ENCODE measurements around the gene RBCK1.
"Not testable (repeated sequence)": the region's sequence is repeated elsewhere in the genome, so short reads cannot be mapped to it uniquely, and the experiment has no call there.

The RBCK1 gene

DNA sequence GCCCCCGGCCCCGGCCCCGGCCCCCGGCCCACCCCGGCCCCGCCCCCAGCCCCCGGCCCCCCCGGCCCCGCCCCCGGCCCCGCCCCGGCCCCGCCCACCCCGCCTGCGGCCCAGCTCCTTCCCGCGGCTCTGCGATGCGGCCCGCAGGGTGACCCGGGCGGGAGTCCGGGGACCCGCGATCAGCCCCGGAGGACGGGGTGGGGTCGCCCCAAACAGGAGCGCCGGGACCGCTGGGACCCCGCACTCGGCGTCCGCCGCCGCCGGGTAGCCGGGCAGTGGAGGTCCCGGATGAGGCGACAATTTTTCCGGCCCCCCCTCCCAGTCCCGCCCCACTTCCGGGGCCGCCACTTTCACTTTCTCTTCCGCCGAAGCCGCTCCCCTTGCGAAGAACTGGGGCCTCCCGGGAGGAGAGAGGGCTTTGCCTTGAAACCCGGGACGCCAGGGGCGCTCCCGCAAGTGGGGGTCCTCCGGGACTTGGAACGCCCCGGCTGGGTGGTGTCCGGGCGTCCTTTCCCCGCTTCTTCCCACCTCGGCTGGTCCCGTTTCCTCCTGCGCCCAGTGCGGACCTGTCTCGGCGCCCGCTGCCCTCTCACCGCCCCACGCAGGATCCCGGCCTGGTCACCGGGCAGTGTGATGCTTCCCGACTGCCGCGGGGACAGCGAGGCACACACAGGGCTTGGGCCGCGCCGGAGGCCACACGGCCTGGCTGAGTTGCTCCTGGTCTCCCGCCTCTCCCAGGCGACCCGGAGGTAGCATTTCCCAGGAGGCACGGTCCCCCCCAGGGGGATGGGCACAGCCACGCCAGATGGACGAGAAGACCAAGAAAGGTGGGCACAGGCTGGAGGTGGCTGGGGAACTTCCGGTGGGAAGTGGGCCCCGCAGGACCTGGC lies at the start of gene RBCK1:
Gene RBCK1 (plus strand): TSS at position 347 of the 890 bp plus-strand sequence. CDS start 459 bp downstream, at position 806.
- DNase-seq = peak; percentile 90

DNA sequence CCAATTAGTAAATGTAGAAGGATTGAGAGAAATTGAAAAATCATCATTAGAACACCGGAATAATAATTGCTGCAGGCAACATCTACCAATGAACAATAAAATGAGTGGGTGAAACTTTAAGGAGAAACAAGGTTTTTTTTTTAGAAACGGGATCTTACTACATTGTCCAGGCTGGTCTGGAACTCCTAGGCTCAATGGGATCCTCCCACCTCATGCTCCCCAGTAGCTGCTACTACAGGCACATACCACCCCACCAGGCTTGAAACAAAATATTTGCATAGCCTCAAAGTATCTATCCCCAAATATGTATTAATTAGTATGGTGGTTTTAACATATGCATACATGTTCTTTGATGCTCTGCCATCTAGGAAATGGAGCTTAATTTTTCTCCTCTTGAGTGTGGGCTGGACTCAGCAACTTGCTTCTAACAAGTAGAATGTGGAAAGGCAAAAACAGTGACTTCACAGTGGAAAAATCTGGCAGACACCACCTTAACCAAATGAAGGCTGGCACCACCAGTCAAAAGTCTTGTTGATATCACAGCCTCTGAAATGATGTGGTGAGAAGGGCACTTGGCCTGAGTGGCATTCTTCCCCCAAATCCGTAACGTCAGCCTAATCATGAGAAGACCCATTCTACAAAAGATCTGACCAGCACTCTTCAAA lies 49.1 kb upstream of the RBCK1 start:
- no peak for DNase-seq

DNA sequence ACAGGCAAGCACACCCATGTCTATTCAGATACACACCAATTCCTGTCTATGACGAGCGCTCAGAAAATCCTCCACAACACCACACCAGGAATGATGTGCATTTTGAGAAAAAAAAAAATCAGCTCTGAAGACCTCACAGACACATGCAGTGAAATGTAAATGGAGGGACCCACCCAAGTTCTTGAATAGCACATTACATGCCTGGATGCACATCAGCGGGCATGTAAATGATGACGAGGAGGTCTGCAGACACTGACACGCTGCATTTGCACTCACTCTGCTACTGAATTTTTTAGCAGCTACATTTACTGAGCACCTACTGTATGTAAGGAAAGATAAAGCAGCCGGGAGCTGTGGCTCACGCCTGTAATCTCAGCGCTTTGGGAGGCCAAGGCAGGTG lies 46.5 kb upstream of the RBCK1 start:
- no peak for DNase-seq

DNA sequence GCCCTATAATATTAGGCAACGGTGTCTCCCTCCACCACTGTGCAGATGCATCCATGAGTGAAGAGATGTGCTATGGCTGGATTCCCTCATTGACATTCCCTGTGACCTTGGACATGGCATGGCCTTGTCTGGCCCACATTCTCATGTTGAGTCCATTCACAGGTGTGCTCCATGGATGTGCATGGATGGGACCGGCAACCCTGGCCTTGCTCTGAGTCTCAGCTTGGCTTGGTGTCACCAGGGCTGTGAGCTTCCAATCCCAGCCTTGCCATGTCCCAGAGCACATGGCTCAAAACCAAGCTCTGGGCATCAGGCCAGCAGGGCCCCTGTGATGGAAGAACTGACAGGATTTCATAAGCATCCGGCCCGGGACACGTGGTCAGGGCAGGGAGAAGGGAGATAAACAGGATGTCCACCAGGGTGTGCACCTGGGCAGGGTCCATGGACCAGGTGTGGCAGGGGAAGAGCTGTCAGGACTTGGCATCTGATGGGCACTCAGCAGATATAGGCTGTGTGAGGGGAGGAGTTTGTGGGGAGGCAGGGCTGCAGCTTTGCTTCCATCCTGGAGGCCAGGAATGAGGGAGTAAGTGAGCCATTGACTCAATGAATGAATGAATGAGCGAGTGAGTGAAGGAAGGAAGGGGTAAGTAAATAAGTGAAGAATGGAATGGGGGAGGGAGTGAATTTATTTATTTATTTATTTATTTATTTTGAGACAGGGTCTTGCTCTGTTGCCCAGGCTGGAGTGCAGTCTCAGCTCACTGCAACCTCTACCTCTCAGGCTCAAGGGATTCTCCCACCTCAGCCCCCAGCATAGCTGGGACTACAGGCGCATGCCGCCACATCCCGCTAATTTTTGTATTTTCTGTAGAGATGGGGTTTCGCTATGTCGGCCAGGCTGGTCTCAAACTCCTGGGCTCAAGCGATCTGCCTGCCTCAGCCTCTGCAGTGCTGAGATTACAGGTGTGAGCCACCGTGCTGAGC lies 45.5 kb upstream of the RBCK1 start:
- peak; percentile 35 for DNase-seq

DNA sequence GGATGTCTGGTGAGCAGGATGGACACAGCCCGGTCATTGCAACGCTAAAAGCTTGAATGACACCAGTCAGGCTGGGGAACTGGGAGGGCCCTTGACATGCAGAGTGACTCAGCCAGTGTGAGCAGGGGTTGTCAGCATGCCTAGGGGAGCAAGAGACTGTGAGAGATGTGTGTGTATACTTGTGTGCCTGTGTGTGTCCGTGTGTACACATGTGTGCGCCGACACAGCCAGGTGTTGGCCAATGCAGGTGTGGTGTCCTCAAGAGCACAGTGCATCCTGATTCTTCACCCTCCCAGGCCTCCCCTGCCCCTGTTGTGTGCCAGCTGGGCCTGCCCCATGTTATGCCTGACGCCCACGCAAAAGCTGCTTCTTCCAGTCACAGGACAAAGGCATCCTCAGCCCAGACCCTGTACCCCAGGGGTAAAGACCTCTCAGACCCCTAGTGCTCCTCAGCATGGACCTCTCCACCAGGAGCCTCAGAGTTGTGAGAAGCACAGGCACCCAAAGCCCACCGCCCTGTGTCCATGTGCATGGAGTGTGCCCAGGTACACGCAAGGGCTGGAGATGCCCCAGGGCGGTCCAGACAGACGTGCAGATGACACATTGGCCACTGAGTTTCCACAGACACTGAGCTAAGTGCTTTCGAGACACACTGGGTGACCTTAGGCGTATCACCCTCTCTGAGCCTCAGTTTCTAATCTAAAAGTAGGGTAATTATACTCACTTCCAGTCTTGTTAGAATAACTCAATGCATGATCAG lies 44.6 kb upstream of the RBCK1 start:
- DNase-seq = no peak

DNA sequence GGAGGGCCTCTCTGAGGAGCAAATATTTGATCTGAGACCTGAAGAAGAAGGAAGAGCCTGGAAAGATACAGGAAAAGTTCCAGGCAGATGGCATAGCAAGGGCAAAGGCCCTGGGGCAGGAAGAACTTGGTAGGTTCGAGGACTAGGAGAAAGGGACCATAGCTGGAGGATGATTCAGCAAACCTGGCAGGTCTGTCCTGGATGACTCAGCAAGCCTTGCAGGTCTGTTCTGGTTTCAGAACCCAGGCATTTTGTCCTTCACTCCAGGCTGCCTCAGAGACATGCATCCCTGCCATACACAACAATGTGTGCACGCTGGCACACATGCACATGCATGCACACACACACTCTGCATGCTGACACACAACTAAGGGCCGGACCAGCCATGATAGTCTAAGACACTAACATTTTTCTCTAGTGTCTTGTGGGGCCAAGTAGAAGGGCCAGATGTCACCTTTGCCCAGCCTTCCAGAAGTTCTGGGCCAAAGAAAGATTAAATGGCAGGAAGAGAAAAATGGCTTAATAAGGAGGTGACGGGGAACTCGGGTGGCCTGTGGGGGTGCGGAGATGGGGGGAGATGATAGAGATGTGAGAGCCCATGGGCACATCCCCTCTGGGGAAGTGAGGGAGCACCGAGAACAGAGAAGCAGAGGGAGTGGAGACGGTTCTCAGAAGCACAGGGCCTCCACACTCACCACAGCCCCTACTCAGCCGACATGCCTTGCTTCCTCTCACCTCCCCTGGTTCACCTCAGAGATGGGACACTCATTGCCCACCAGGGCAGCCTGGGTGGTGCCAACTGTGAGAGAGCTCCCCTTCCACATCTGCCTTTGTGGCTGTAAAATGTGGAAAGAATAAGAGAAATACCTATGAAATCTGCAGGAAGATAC lies 42.9 kb upstream of the RBCK1 start:
- DNase-seq = no peak

DNA sequence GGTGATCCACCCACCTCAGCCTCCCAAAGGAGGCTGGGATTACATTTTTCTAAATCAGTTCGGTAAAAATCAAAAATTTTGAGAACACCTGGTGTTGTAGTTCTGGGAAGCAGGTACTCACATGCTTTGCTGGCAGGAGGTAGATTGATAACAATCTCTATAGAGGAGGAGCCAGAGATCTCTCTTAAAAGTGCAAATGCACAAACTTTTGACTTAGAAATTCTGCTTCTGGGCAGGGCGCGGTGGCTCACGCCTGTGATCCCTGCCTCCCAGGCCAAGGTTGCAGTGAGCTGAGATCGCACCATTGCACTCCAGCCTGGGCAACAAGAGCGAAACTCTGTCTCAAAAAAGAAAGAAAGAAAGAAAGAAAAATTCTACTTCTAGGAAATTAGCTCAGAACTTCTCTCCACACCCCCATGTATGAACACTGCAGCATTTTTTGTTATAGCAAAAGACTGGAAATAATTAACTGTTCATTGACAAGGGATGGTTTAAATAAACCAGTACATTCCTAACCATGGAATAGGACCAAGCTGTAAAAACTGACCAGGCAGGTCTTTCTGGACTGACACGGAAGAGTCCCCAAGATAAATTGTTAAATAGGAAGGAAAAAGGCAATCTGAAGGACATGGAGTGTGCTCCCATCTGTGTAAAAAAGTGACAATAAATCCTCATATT lies 41.9 kb upstream of the RBCK1 start:
- DNase-seq = peak; percentile 27

DNA sequence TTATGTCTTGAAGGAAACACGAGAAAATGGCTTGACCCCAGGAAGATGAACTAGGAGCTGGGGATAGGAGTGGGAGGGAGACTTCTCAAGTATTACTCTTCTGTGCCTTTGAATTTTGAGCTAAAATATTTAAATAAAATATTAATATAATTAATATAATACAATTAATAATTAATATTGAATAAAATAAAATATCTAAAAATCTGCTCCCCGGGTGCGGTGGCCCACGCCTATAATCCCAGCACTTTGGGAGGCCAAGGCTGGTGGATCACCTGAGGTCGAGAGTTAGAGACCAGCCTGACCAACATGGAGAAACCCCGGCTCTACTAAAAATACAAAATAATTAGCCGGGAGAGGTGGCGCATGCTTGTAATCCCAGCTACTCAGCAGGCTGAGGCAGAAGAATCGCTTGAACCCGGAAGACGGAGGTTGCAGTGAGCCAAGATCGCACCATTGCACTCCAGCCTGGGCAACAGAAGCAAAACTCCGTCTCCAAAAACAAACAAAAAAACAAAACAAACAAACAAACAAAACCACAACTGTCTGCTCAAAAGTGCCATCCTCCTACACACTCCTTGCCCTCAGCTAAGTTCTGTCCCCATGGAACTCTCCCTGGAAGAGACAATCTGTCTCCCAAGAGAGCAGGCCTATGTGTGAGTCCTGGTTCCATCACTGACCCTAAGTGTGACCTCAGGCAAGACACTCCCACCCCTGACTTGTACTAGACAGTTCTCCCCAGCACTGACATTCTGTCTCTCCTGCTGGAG lies 41.2 kb upstream of the RBCK1 start:
- DNase-seq = no peak

DNA sequence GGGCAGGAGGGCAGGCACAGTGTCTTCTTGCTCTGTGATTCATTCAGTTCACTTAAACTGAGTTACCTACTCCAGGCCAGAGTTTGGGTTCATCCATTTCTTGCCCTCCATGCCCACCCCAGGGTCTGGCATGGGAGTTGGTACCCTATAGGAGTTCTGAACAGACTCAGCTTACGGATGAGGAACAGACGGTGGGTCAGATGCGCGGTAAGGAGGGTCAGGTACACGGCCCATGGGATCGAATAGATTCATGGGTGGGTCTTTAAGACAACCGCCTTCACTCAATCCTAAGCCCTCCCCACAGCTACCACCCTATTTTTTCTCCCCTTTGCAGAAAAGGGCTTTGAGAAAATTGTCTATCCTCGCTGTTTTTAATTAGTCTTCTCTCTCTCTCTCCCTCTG lies 40.6 kb upstream of the RBCK1 start:
- DNase-seq = no peak

DNA sequence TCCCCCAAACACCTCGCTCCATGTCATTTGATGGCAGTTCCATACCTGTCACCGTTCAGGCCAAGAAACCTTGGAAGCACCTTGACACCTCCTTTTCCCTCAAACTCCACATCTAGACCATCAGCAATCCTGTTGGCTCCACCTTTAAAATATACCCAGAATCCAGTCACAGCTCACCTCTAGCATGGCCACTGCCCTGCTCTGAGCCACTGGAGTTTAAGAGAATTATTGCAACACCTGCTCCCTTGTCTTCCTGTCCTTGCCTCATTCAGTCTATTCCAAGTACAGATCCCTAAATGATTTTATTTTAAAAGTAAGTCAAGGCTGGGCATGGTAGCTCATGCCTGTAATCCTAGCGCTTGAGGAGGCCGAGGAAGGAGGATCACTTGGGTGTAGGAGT lies 39.2 kb upstream of the RBCK1 start:
- DNase-seq = no peak

DNA sequence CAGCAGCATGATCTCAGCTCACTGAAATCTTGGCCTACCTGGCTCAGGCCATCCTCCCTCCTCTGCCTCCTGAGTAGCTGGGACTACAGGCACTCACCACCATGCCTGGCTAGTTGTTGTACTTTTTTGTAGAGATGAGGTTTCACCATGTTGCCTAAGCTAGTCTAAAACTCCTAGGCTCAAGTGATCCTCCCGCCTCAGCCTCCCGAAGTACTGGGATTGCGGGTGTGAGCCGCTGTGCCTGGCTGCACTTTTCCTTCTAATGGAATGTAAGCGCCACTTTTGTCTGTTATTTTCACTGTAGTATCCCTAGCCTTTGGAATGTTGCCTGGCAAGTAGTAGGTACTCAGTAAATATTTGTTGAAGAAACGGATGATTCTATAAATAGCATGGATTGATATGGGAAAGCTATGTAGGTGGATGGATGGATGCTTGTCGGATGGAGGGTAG lies 37.9 kb upstream of the RBCK1 start:
- no peak for DNase-seq

DNA sequence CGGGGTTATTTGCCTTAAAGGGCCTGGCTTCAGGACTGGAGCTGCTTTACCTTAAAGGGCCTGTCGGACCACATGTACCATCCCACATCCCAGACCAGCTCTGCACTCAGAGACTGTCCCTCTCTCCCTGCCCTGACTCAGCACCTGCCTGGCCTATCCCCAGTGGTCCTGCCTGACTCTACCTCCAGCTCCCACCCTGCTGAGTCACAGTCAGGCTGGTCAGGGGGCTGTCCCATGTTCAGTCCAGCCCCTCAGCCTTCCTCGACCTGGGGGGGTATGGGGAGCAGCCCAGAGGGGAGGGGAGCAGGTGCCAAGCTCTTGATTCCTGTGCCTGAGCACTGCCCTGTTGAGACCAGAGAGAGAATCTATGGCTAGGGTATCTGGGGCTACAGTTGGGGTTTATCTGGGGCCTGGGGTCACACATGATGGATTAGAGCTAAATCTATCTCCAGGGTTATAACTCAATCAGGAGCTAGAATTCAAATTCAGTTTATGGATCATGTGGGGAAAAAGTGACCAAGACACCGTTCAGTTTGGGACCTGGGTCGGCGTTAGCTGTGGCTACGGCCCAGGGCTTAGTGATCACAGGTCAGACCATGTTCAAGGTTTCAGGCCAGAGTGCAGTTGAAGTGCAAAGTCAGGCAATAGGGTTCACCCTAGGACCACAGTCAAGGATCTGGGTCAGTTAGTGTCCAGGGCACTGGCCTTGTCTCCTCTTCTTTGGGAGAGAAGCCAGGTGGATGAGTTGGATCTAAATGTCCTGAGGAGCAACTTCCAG lies 36.9 kb upstream of the RBCK1 start:
- DNase-seq = no peak

DNA sequence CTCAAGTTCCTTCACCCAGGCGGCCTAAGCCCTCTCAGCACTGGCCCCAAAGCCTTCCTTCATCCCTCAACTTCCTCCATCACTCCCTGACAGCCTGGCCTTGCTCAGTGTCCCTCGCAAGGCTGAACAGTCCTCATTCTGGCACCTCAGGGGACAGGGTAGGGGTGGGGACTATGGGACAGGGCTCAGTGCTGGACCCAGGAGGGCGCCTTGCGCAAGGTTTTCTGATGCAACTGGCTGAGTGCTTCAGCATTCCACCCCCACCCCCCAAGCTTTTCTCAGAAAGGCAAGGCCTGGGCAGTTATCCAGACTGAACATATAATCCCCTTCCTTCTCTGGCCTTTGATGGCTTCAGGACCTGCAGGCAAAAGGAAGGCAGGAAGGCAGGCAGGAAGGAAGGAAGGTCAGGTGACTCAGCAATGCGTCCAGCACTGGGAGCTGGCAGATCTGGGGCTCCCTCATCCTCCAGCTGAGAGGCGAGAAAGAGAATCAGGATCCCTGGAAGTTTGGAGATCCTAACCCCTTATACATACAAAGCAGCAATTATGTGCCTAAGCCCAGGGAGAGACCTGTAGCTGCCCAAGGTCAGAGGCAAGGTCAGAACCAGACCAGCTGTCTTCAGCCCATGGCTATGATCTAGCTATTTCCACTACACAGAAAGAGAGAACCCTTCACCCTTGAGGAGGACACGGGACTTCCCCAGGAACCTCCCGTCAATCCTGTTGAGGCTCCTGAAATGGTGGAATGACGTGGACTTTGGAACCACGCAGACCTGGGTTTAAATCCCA lies 36.1 kb upstream of the RBCK1 start:
- DNase-seq = no peak

DNA sequence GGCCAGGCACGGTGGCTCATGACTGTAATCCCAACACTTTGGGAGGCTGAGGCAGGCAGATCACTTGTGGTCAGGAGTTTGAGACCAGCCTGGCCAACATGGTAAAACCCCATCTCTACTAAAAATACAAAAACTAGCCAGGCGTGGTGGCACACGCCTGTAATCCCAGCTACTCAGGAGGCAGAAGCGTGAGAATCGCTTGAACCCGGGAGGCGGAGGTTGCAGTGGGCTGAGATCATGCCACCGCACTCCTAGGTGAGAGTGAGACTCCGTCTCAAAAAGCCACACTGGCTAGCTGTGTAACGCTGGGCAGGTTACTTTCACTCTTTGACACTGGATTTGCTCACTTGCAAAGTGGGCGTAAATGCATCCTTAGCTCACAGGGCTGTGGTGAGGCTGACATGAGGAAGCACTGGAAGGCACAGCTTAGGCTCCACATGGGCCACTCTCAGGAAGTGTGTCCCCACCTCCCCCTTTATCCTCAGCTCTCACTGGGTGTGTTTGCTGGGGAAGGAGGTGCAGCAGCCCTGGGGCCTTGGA lies 35.5 kb upstream of the RBCK1 start:
- not testable (repeated sequence) for DNase-seq

DNA sequence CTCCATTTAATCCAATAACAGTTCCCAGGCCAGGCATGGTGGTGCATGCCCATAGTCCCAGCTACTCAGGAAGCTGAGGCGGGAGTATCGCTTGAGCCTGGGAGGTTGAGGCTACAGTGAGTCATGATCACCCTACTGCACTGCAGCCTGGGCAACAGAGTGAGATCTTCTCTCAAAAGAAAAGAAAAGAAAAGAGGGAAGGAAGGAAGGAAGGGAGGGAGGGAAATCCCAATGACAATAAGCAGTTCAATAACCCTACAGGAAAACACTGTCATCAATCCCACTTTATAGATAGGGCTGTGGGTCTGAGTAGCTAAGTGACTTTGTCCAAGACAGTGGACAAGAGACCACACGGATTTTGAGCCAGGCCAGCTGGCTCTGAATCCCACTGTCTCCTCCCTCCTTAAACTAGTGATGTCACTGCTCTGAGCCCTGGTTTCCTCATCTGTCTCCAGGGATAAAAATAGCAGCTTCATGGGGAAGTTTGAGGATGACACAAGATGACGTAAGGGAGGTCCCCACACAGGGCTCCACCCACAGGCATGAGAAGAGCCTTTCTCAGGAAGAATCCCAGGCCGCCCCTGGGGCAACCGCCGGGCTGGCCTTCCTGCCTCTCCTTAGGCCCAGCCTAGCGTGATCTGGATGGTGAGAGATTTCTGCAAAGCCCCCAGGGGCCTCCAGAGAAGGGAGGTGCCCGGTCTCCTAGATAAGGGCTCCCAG lies 34.8 kb upstream of the RBCK1 start:
- no peak for DNase-seq

DNA sequence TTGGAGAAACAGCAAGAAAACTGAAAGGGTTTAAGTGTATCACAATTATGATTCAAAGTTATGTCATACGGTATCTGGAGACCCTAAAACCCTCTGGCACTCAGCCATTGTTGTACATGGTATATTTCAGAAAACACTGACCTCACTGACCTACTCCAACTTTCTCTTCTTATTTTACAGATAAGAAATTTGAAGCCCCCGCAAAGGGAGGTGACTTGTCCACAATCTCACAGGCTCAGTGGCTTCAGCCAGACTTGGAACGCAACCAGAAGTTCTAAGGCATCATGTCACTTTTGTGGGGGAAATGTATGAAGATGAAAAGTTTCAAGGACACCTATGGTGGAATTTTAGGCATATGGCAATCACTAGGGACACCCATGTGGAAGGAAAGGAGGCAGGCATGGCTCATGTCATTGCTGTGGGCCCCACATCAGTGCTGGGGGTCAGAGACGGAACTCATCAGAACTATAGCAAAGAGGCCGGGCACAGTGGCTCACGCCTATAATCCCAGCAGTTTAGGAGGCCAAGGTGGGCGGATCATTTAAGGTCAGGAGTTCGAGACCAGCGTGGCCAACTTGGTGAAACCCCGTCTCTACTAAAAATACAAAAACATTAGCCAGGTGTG lies 32.7 kb upstream of the RBCK1 start:
- no peak for DNase-seq

DNA sequence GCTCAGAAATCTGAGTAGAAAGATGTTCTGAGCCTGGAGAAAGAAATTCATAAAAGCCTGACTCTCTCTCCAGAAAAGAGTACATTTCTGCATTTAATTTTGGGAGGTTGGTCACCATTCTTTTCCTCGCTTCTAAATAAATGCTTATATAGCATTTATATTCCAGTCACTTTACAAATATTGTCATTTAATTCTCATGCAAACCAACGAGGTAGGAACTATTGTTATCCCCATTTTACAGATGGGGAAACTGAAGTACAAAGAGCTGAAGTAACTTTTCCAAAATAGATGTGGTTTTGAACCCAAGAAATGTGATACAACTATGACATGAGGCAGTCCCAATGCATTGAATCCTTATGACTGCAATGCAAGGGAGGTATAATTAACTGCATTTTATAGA lies 32.0 kb upstream of the RBCK1 start:
- DNase-seq = no peak
